Activated T-cell treated with anti-CD3 and anti-CD28 coated beads for 4 hours (primary cell): ENCODE results near the gene OR10AG1.

Experiments
- DNase-seq: peaks from one replicate; pipeline ENCODE4 v3.0.0-alpha.2; 2020

Gene OR10AG1

GRCh38 chr11:55969845-55970244 is at the start of gene OR10AG1:
TSS of gene OR10AG1 (minus strand) at chr11:55969945. CDS start at chr11:55969907, 38 bp downstream.
- DNase-seq, result no peak

- DNase-seq, result no peak
These were observed 44.1 kb upstream of the OR10AG1 start for GRCh38 chr11:56013805-56014204.

- no peak for DNase-seq
These were observed 41.0 kb upstream of the OR10AG1 start for GRCh38 chr11:56010716-56011115.

- DNase-seq, result no peak
These were observed 24.8 kb upstream of the OR10AG1 start, which contains the start of gene OR5F1 for GRCh38 chr11:55994525-55994924. TSS of gene OR5F1 (minus strand) at chr11:55994625. CDS start at chr11:55994625, 0 bp downstream.

GRCh38 chr11:55970935-55971334 is 1.2 kb upstream of the OR10AG1 start:
- no peak for DNase-seq

- DNase-seq, result no peak
These were observed 1.8 kb downstream of the OR10AG1 start for GRCh38 chr11:55967914-55968313.

GRCh38 chr11:55966391-55966790 is 3.4 kb downstream of the OR10AG1 start:
- no peak for DNase-seq

GRCh38 chr11:55956521-55956920 is 13.2 kb downstream of the OR10AG1 start:
- DNase-seq, result no peak

- DNase-seq, result no peak
These were observed 20.4 kb downstream of the OR10AG1 start for GRCh38 chr11:55949330-55949729.

- no peak for DNase-seq
These were observed 26.9 kb downstream of the OR10AG1 start for GRCh38 chr11:55942785-55943392.

- DNase-seq, result no peak
These were observed 33.4 kb downstream of the OR10AG1 start, which contains the start of gene OR5I1 for GRCh38 chr11:55936300-55936699. TSS of gene OR5I1 (minus strand) at chr11:55936400. CDS start at chr11:55936400, 0 bp downstream.

- no peak for DNase-seq
These were observed 49.2 kb downstream of the OR10AG1 start for GRCh38 chr11:55920537-55920936.
